Activated naive CD4-positive, alpha-beta T cell treated with Interleukin-2 at 50 U/mL for 16 hours (primary cell): ENCODE data around the gene RCOR1.
"Not testable (repeated sequence)": the region's sequence is repeated elsewhere in the genome, so short reads cannot be mapped to it uniquely, and the experiment has no call there.

ENCODE experiments used
- DNase-seq: peaks from one replicate; pipeline ENCODE4 v3.0.0-alpha.2; 2020

Gene RCOR1

DNA sequence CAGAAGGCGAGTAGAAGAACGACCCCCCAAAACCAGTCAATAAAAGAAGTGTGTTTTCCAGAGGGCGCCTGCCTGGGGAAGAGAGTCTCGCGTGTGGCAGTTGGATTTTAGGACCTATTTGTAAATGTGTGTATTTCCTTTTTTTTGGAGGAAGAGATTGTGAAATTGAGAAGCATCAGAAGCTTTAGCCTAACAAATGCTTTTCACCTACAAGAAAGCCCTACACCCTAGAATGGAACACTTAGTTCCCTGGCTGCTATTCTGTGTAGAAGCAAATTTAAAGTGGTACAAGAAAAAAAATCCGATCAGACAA lies 1.3 kb downstream of the RCOR1 start:
- no peak for DNase-seq

DNA sequence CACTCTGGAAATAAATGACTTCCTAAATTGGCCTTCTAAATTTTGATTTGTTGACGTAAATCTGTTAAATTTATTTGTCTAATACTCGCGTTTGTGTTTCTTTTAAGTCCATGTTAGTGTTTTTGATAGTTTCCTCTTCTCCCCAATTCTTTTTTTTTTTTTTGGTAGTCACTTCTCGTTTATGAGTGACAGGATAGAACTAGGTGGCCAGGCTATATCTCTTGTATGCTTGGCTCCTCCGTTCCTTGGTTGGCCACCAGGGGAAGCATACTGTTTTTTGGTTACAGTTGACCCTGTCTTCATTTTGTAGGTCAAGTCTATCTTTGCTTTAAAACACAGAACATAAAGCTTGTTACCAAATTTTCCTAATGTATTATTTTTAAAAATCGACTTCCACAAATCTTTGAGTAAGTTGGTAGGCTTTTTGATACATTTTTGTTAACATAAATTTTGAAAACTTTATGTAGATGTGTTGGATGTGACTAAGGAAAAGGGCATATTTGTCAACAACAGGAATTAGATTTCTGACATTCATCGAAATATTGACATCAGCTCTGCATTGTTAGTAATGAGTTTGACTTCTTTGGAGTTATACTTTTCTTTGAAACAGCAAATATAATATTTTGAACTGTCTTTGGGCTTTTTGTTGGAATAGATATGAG lies 2.2 kb downstream of the RCOR1 start:
- DNase-seq: peak; percentile 68

DNA sequence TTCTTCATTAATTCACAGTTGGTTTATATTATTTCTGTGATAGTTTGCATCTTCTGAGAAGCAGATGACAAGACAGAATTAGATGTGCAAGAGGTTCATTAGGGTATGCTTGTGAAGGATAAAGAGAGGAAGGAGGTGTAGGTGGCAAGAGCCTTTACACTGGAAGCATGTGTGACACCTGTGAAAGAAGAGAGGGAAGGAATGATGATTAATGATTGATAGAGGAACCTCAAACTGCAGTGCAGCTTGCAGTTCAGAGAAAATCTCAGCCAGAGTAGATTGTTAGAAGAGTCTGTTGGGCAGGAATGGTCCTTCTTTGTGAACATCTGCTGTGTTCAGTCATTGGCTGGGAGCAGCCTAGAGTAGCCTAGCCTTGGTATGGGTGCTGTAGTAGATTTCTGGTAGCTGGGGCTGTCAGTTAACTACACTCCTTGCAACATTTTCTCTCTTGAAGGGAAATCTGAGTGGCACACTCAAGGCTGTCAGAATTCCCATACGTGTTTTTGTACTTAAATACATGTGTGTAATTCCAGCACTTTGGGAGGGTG lies 9.0 kb downstream of the RCOR1 start:
- DNase-seq: no peak

DNA sequence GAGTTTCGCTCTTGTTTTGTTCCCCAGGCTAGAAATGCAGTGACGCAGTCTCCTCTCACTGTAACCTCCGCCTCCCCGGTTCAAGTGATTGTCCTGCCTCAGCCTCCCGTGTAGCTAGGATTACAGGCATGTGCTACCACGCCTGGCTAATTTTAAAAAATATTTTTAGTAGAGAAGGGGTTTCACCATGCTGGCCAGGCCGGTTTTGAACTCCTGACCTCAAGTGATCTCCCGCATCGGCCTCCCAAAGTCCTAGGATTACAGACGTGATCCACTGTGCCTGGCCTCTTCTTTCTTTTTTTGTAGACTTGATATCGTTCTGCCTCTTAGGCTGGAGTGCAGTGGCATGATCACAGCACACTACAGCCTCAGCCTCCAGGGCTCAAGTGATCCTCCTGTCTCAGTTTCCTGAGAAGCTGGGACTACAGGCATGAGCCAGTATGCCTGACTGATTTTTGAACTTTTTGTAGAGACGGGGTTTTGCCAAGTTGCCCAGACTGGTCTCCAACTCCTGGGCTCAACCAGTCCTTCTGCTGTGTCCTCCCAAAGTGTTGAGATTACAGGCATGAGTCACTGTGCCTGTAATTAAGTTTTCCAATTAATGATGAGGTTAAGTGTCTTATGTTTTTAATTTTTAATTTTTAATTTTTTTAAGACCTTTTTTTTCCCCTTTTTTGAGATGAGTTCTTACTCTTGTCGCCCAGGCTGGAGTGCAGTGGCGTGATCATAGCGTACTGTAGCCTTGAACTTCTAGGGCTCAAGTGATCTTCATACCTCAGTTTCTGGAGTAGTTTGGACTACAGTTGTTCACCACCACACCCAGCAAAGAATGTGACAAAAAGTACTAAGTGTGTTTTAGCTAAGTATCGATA lies 10.2 kb downstream of the RCOR1 start:
- no peak for DNase-seq

DNA sequence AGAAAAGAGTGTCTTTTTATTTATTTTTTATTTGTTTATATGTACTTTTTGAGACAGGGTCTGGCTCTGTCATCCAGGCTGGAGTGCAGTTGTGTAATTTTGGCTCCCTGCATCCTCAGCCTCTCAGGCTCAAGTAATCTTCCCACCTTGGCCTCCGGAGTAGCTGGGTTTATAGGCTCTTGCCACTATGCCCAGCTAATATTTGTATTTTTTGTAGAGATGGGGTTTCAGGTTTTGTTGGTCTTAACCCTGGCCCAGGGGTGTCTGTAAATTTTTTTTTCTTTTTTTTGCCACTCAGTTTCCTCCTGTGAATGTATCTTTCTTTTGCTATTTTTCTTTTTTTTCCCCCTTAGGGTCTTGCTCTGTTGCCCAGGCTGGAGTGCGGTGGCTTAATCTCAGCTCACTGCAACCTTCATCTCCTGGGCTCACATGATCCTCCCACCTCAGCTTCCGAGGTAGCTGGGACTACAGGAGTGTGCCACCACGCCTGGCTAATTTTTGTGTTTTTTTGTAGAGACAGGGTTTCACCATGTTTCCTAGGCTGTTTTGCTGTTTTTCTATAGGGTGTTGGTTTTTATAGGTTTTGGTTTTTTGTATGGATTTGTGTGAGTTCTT lies 11.0 kb downstream of the RCOR1 start:
- DNase-seq: no peak

DNA sequence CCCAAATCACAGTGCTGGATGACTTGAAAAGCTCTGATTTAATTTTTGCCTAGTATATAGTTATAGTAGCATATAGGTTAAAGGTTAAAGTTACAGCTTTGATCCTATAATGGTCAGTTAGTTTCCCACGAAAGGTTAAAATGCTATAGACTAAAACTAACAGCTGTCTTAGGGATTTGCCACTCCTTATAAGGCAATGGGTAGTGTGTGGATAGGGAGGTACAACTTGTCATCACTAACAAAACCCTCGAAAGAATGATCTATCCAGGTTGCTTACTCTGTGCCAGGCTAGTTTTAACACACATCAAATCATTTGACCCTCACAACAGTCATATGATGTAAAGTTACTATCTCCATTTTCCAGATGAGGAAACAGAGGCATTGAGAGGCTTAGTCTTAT lies 11.7 kb downstream of the RCOR1 start:
- DNase-seq: no peak

DNA sequence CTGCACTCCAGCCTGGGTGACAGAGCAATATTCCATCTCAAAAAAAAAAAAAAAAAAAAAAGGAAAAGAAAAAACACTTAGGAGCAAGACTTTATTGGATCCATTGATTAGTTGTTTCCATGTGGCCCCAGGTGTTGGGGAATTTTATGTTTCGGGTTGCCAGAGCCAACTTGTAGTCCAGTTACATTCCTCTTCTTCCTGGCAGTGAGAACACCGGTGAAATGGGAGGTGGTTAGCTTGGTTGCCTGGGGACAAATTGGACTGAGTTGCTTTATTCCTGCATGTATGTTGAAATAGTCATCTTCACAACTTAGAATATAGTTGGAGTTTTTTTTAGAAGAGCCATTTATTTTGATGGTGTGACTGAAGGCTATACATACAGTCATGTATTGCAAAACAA lies 12.6 kb downstream of the RCOR1 start:
- DNase-seq: no peak

DNA sequence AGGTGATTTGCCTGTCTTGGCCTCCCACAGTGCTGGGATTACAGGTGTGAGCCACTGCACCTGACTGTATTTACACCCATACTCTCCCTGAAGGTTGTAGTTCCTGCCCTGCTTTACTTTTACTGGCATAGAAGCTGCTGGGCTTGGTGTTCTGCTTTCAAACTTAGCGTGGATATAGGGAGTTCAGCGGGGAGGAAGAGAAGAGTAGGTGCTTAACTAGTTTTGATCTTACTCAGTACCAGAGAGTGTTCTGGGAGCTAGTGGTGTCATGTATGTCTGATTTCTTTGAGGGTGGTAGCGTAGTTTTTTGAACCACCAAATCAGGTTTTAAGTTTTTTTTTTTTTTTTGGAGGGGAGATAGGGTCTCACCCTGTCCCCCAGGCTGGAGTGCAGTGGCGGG lies 13.8 kb downstream of the RCOR1 start:
- no peak for DNase-seq

DNA sequence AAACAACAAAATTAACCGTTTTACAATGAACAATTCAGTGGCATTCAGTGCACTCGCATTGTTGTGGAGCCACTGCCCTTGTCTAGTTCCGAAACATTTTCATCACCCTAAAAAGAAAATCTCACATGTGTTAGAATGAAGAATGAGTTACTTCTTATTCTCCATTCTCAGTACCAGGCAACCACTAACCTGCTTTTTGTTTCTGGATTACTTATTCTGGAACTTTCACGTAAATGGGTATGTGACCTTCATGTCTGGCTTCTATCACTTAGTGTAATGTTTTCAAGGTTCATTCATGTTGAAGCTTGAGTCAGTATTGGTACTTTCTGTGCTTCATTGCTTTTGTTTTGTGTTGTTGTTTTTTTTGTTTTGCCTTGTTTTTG lies 15.6 kb downstream of the RCOR1 start:
- DNase-seq: no peak

DNA sequence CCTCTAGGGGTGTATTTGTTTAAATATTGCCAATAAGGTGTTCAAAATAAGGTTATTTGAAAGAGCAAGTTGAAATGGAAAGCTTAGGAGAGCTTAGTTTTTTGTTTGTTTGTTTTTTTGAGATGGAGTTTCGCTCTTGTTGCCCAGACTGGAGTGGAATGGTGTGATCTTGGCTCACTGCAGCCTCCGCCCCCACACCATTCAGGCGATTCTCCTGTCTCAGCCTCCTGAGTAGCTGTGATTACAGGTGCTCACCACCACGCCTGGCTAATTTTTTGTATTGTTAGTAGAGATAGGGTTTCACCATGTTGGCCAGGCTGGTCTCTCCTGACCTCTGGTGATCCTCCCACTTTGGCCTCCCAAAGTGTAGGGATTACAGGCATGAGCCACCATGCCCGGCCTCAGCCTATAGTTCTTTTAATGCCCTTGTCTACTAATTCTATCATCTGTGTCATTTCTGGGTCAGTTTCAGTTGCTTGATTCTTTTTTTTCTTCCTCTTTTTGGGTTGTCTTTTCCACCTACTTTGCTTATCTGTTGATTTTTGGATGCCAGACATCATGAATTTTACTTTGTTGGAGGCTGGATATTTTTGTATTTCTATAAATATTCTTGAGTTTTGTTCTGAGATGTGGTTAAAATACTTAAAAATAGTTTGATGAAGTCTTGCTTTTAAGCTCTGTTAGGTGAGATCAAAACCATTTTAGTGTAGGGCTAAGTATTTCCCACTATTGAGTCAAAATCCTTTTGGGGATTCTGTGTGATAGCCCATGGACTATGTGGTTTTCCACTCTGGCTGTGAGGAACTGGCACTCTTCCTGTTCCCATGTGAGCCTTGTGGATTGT lies 18.7 kb downstream of the RCOR1 start:
- DNase-seq: no peak

DNA sequence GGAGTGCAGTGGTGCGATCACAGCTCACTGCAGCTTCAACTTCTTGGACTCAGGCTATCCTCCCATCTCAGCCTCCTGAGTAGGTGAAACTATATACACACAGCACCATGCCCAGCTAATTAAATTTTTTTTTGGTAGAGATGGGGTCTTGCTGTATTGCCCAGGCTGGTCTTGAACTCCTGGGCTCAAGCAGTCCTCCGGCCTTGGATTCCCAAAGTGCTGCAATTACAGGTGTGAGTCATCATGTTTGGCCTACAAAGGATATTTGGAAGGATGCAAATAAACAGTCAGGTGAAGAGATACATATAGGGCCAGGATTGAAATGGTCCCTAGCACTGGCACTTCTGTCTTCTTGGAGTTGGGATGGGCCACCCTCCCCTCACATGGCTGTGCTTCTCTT lies 23.9 kb downstream of the RCOR1 start:
- DNase-seq: no peak

DNA sequence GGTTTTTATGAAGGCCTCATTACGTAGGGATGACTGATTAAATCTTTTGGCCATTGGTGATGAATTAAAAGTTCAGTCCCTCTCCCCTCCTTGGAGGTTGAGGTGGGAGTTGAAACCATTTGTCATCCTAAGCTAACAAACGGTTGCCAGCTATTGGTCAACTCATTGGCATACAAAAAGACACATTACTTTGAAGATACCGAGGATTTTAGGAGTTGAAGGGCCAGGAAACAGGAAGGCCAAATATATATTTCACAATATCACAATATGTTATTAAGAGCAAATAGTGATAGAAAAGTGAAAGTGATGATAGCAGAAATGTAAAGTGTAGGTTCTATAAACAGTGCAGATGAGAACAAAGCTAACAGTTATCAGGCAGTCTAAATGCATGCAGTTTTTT lies 24.4 kb downstream of the RCOR1 start:
- DNase-seq: no peak

DNA sequence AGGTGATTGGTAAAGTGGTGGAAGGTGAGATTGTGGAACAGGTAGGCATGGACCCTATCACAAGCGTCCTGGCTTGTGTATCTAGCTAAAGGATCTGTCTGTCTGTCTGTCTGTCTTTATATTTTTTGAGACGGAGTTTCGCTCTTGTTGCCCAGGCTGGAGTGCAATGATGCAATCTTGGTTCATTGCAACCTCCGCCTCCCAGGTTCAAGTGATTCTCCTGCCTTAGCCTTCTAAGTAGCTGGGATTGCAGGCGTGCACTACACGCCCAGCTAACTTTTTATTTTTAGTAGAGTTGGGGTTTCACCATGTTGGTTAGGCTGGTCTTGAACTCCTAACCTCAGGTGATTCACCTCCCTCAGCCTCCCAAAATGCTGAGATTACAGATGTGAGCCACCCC lies 26.6 kb downstream of the RCOR1 start:
- not testable (repeated sequence) for DNase-seq

DNA sequence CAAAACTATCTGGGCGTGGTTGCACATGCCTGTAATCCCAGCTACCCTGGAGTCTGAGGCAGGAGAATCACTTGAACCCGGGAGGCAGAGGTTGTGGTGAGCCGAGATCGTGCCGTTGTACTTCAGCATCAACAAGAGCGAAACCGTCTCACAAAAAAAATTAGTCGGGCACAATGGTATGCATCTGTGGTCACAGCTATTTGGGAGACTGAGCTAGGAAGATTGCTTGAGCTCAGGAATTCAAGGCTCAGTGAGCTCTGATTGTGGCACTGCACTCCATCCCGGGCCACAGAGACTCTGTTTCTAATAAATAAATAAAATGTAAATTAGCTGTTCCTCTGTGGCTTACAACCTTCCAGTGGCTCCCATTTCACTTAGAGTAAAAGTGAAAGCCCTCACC lies 28.0 kb downstream of the RCOR1 start:
- DNase-seq: no peak

DNA sequence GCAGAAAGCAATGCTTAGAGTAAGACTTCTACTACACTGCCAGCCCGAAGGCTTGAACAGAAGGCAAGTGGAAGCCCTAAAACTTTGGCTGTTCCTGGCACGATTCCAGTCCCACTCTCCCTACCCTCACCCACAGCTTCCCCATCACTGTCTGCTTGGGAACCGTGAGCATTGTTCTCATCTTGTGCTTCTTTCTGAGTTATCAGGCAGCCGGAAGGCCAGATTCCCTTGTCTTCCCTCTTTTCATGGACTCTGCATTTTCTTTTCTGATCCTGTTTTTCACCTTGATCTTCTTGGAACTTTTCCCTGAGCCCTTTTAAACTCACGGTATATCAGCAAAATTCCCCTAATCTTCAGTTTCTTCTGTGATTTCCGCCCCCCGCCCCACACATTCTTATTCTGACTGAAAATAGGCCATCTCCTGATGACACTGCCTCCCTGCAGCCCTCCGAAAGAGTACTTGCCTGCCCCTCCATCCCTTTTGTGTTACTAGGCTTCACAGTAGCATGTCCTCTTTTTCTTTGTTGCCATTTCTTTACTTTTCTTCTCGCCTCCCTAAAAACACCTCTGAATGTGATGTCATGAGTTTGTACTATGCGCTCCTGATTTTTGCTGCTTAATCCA lies 29.9 kb downstream of the RCOR1 start:
- DNase-seq: peak; percentile 24

DNA sequence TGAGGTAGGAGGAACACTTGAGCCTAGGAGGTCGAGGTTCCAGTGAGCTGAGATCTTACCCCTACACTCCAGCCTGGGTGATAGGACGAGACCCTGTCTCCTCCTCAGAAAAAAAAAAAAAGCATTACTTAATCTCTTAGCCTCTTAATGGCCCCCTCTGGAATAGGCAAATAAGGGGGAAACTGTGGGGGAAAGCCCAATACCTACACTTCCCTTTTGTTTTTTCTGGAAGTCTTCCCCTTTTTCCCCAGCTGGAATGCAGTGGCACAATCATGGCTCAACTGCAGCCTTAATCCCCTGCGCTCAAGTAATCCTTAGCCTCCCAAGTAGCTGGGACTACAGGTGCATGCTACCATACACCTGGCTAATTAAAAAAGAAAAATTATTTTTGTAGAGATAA lies 32.2 kb downstream of the RCOR1 start:
- no peak for DNase-seq

DNA sequence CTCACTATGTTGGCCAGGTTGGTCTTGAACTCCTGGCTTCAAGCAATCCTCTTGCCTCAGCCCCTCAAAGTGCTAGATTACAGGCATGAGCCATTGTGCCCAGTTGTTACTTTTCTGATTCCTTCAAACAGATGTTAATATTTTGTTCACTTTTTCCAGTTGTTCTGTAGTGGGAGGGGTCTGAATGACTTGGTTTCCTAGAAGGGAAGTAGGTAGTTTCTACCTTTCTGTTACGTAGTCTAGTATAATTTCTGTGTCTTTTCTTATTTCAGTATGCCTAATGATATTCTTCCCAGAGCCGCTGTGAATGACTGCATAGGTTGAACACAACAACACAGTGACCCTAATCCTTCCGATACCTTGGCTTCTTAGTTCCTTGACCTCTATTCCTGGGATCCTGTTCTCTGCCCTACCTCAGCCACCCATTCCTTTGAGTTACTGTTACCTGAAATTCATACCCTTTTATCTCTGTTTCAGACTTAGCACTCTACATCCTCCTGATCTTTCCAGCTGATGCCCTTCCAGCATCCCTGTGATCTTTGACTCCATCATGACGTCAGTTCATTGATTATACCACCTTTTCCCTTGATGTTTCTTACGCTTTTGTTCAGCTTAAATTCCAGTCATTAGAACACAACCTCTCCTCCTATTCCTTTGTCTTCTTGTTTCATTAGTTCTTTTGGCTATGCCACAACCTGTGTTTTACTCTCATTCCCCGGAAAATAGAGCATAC lies 33.3 kb downstream of the RCOR1 start:
- DNase-seq: no peak

DNA sequence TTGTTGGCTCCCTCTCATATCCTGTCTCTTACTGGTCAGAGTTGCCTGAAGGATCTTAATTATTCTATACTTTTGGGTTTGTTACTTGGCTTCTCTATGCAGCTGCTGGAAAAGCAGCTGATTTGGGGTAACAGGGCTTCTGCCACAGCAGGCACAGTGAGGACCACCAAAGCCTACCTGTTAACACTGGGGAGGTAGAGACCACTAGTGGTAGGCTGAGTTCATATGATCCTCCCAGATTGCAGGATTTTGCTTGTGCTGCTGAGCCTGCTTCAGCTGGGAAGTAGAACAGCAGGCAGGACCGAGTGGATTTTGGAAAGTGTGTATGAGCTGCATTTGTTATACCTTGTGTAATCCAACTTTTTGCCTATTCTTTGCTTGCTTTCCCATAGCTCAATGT lies 34.1 kb downstream of the RCOR1 start:
- DNase-seq: no peak

DNA sequence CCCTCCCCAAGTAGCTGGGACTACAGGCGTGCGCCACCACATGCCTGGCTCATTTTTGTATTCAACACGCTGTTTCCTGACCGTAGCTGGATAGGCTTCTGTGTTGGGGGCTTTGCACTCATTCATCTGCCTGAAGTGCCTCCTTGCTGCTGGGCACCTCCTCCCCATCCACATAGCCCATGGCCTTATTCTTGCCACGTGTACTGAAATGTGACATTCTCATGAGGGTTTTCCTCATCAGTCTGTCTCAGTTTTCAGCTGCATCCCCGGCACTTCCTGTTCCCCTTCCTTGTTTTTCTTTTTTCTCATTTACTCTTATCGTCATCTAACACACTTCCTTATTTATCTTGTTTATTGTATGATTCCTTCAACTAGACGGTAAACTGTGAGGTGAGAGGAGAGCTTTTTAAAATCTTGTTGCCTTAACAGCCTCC lies 36.6 kb downstream of the RCOR1 start:
- DNase-seq: no peak

DNA sequence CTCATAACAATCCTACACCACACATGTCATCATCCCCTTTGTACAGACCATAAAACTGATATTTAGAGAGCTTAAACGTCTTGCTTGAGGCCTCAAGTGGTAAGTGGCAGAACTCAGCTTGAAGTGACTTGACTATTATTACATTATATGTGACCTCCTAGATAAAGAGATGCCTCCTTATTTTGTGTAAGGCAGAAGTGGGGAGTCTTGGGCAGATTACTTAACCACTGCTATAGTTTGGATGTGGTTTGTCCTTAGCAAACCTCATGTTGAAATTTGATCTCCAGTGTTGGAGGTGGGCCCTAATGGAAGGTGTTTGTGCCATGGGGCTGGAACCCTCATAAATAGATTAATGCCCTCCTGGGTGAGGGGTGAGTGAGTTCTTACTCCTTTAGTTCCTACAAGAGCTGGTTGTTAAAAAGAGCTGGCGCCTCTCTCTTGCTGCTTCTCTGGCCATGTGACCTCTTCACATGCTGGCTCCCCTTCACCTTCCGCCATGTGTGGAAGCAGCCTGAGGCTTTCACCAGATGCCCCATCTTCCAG lies 37.4 kb downstream of the RCOR1 start:
- DNase-seq: no peak

DNA sequence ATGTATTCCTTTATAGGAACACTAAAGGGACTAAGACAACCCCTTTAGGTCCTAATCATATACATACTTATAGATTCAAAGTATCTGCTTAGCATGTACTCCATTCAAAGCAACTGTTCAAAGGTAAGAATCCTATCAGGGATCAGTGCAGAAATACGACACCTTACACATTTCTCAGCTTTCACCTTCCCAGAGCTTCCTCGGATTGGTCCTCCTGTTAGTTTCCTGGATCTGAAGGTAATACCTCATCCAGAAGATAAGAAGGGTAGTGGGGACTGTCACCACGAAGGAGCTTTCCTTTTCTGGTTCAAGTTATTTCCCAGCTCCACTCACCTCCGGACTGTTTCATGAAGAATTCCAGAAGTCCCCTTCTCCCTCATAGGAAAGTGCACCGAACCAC lies 38.0 kb downstream of the RCOR1 start:
- DNase-seq: no peak

DNA sequence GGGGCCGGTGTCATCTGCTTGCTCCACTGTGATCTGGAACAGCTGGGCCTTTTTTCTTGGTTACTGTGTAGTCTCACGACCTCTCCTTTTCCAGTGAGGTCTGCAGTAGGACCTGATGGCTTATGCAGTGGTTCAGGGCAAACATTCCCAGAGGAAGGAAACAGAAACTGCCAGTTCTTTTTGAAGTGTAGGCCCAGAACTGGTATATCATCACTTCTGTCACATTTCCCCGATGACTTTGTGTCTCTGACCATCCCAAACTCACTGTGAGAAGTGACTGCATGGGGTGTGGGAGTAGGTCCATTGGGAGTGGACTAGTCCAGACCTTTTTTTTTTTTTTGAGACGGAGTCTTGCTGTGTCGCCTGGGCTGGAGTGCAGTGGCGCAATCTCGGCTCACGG lies 38.4 kb downstream of the RCOR1 start:
- DNase-seq: no peak
